Heart right ventricle (tissue), 16 donors: Measurements from ENCODE around the gene OR10V1. TPM values are rescaled to one million over a fixed set of nuclear protein-coding genes. Genes with fewer than 3 reads are reported as not detected.

Experiments used
- ATAC-seq, 8 donors: fragments of 200-7000 bp; cut with Tn5 transposase; one replicate each; pipeline ENCODE4 v1.9.1; 2020; ENCODE audit warnings: mild to moderate bottlenecking in 8 of 8, moderate library complexity in 8 of 8, moderate number of reproducible peaks in 1 of 8
- DNase-seq, 2 donors: peaks; one replicate each; pipeline ENCODE4 v3.0.0-alpha.2; 2020
- H3K27ac ChIP-seq, 10 donors: fragments of 200-600 bp; sonication (generic) in 2 of 10; one replicate each; pipeline versions ENCODE4 v1.5.0 to v1.8.0; 2020 to 2022; ENCODE audit warnings: mild to moderate bottlenecking in 3 of 10
- H3K27me3 ChIP-seq, 7 donors: fragments of 200-600 bp; one replicate each; pipeline ENCODE4 v1.8.0; 2021 to 2022; ENCODE audit warnings: mild to moderate bottlenecking in 2 of 7
- H3K36me3 ChIP-seq, 9 donors: fragments of 200-600 bp; sonication (generic) in 1 of 9; one replicate each; pipeline versions ENCODE4 v1.5.0 to v1.8.0; 2020 to 2022; ENCODE audit warnings: mild to moderate bottlenecking in 2 of 9
- H3K4me1 ChIP-seq, 9 donors: fragments of 200-600 bp; sonication (generic) in 1 of 9; one replicate each; pipeline versions ENCODE4 v1.5.0 to v1.8.0; 2020 to 2022; ENCODE audit warnings: mild to moderate bottlenecking in 4 of 9
- H3K4me3 ChIP-seq, 10 donors: fragments of 200-600 bp; sonication (generic) in 2 of 10; one replicate each; pipeline versions ENCODE4 v1.5.0 to v1.8.0; 2020 to 2022; ENCODE audit warnings: mild to moderate bottlenecking in 7 of 10, moderate library complexity in 2 of 10
- H3K9me3 ChIP-seq, 11 donors: fragments of 200-600 bp in 10 of 11; sonication (generic) in 2 of 11; one replicate each; pipeline versions ENCODE4 v1.5.0 to v1.8.0; 2013 to 2022; ENCODE audit warnings: mild to moderate bottlenecking in 2 of 11, control low read depth in 1 of 11, moderate library complexity in 1 of 11
- WGBS, 2 donors: extraction: QIAGEN DNeasy Blood & Tissue Kit; methylation state at CpG; one replicate each; pipeline ENCODE4 v1.1.7; 2013; ENCODE audit warnings: inconsistent platforms in 1 of 2; 5-methylcytosine and 5-hydroxymethylcytosine counted together
- intact Hi-C, 10 donors: fragments of 100-400 bp; cut with DNase I; formaldehyde crosslinking; loops; one replicate each; pipeline versions ENCODE4 v1.11.1 to v1.14.2; 2022
- polyA plus RNA-seq, 2 donors: library from polyadenylated mRNA; stranded (reverse); fragments of 200-250 nt; gene quantifications; one replicate each; pipeline ENCODE4 v1.2.3, GENCODE V29; 2013
- total RNA-seq, 10 donors: library from RNA; stranded (reverse); fragmentation: NEBNext Ultra II Directional in 3 of 10; extraction: Animal tissue kit (Norgen Biotek cat#: 25700) in 3 of 10; gene quantifications; one replicate each; pipeline versions ENCODE4 v1.2.1 to v1.2.4, GENCODE V29; 2021 to 2023
- TF ChIP-seq, protein P1 (sequence below), 9 donors: fragments of 200-600 bp; sonication (generic) in 2 of 9; IDR thresholded peaks; one replicate each; pipeline versions ENCODE4 v1.5.0 to v1.8.0; 2021 to 2022; ENCODE audit warnings: antibody characterized with exemption in 9 of 9, mild to moderate bottlenecking in 5 of 9, moderate library complexity in 1 of 9
- donor health status: Arrhythmogenic right ventricular cardiomyopathy.
- donor health status: ischemic (EF 13 %, LVEDD 7.1; RV severe dilation, severe dysfunction).
- donor health status: healthy with polysubstance abuse.
- donor health status: DM: no; HTN: yes; CAD: no.
- donor health status: DM: no; HTN: no; CAD: no.
- donor health status: ischemic (EF 25% LVEDD 6.9; RV normal size, moderate dysfunction).
- donor health status: ischemic (EF 25% LVEDD 5.7; RV mildly dilated, moderate dysfunction).
- donor health status: healthy.
- donor health status: DM: yes; HTN: yes; CAD: no.
- donor health status: Ischemic cardiomyopathy.
- donor health status: ischemic (EF 35%, LVEDD 5.7; RV mildly dilated, moderate dysfunction).
- donor health status: nonischemic (EF 11% LVEDD 7.7; RV severe dilation, severe dysfunction).
- donor health status: DM: yes; HTN: yes; CAD: no.
- donor health status: PGD.
- donor health status: ischemic (EF 29% LVEDD 5.4; RV normal size, mild dysfunction).
- donor health status: nonischemic (EF 23%, LVEDD 6.1; RV moderate dilation, normal function).

Gene OR10V1
- total and polyA plus RNA-seq, 12 donors: not detected

DNA sequence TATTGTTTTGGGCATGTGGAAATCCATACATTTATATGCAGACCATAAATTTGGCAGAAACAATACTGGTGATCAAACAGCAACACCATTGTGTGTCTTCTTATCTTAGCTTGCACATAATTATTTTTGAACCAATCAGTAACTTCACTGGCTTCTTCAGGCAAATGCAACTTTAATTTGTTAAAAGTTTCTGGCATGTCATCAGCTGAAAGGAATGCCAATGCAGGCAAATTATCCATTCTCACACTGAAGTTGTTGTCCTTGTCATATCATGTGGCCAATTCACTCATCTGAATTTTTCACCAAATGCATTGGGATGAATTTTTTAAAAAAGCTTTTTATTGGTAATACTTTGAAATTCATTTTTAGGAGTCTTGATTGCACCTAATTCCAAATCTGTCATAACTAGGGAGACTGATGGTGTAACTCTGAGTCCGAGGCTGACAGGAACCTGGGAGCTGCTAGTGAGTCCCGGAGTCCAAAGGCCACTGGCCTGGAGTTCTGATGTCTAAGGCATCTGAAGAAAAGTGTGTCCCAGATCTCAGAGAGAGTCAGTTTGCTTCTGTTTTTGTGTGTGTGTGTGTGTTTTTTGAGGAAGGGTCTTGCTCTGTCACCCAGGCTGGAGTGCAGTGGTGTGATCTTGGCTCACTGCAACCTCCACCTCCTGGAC lies 17.4 kb upstream of the OR10V1 start:
- WGBS, 2 donors: 73 to 85% methylated on average over 2 of the region's 2 CpGs

DNA sequence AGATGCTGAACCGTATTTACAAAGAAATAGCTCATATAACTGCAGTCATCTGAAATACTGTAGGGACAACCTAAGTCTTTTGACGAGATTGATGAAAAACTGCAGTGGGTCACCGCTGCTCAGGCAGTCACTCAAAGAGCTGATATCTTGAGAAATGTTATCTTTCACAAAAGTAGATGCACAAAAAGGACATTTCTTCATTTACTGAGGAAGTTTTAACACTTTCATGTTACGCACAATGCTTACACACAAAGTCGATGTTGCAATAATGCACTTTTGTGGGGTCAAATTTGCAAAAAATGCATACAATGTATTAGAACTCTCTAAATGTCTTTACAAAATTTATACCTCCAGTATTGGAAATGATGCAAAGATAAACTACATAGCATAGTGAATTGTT lies 16.2 kb upstream of the OR10V1 start:
- Histone ChIP-seq H3K4me3 (no peak overlapping the region), H3K9me3 (no peaks in the 10 kb centered on the region), H3K27me3 (no peaks in the 10 kb centered on the region), H3K36me3 (no peaks in the 10 kb centered on the region), H3K27ac (peak overlapping the region in 1 of 10 donors; percentile 70), H3K4me1 (peaks cover 0 to 19% (median 0%) of the 10 kb centered on the region in 9 donors)
- WGBS, 2 donors: 79 to 83% methylated on average over 5 of the region's 5 CpGs
- TF ChIP-seq, protein P1, sequence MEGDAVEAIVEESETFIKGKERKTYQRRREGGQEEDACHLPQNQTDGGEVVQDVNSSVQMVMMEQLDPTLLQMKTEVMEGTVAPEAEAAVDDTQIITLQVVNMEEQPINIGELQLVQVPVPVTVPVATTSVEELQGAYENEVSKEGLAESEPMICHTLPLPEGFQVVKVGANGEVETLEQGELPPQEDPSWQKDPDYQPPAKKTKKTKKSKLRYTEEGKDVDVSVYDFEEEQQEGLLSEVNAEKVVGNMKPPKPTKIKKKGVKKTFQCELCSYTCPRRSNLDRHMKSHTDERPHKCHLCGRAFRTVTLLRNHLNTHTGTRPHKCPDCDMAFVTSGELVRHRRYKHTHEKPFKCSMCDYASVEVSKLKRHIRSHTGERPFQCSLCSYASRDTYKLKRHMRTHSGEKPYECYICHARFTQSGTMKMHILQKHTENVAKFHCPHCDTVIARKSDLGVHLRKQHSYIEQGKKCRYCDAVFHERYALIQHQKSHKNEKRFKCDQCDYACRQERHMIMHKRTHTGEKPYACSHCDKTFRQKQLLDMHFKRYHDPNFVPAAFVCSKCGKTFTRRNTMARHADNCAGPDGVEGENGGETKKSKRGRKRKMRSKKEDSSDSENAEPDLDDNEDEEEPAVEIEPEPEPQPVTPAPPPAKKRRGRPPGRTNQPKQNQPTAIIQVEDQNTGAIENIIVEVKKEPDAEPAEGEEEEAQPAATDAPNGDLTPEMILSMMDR (IDR thresholded peaks at IDR 0.05): no peak
- DNase-seq (no peak), ATAC-seq (no peak)
- intact Hi-C loops: no loop called here

More for the DNA sequence above, 17.4 kb upstream of the OR10V1 start:
- Histone ChIP-seq H3K27me3 (no peaks in the 10 kb centered on the region), H3K27ac (no peak overlapping the region), H3K4me3 (no peak overlapping the region), H3K4me1 (peaks cover 0 to 19% (median 0%) of the 10 kb centered on the region in 9 donors), H3K9me3 (no peaks in the 10 kb centered on the region), H3K36me3 (no peaks in the 10 kb centered on the region)
- TF ChIP-seq, protein P1 (IDR thresholded peaks at IDR 0.05): no peak
- ATAC-seq: no peak
- intact Hi-C loops: no loop called here
- DNase-seq: no peak

DNA sequence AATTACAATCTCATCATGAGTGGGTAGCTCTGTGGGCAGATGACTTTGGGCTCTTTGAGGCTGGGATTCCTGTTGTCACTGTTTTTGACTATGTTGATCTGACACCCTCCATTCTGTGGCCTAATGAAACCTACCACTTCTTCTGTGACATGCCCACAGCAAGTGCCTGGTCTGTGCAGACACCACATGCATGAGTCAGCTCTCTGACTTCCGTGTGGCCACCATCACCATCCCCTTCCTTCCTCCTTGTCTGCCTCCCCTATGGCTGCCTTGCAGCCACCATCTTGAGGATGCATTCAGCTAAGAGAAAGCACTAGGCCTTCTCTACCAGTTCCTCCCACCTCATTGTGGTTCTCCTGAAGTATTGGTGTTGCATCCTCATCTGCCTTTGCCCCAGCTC lies 15.3 kb upstream of the OR10V1 start:
- Histone ChIP-seq H3K36me3 (no peaks in the 10 kb centered on the region), H3K9me3 (no peaks in the 10 kb centered on the region), H3K4me1 (peaks cover 0 to 19% (median 0%) of the 10 kb centered on the region in 9 donors), H3K4me3 (no peak overlapping the region), H3K27ac (peak overlapping the region in 1 of 10 donors; percentile 70), H3K27me3 (no peaks in the 10 kb centered on the region)
- TF ChIP-seq, protein P1 (IDR thresholded peaks at IDR 0.05): no peak
- intact Hi-C loops: no loop called here
- ATAC-seq (no peak), DNase-seq (no peak)
- WGBS, 2 donors: 50 to 61% methylated on average over 1 of the region's 1 CpG

DNA sequence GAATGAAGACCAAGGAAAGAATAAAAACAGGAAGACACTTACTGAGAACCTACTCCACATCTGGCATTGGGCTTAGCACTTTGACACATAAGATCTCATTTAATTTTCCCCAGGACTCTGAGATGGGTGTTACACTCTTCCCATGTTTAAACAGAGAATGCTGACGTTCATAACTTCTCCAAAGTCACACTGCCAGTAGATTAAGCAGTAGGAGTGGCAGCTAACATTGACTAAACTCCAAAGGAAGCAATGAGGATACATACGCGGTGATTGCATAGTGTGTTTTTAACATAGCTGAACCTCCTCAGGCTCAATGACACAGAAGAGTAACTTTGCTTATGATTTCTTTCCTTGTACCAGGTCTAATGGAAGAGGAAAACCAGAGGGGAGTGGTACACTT lies 14.5 kb upstream of the OR10V1 start:
- H3K4me1 ChIP-seq: peaks cover 0 to 19% (median 0%) of the 10 kb centered on the region in 9 donors
- ATAC-seq: no peak
- 61 to 74% methylated on average over 3 of the region's 3 CpGs for WGBS, 2 donors
- H3K27me3 ChIP-seq: no peaks in the 10 kb centered on the region
- H3K36me3 ChIP-seq: no peaks in the 10 kb centered on the region
- no peak for DNase-seq
- no peaks in the 10 kb centered on the region for H3K9me3 ChIP-seq
- intact Hi-C loops: no loop called here
- TF ChIP-seq, protein P1 (IDR thresholded peaks at IDR 0.05): no peak
- no peak overlapping the region for H3K4me3 ChIP-seq
- H3K27ac ChIP-seq: peak overlapping the region in 2 of 10 donors; percentile 1 to 70
